ENCODE data around the gene PANX3.
"Not testable (repeated sequence)": the region's sequence is repeated elsewhere in the genome, so short reads cannot be mapped to it uniquely, and the experiment has no call there.

PANX3 gene, protein sequence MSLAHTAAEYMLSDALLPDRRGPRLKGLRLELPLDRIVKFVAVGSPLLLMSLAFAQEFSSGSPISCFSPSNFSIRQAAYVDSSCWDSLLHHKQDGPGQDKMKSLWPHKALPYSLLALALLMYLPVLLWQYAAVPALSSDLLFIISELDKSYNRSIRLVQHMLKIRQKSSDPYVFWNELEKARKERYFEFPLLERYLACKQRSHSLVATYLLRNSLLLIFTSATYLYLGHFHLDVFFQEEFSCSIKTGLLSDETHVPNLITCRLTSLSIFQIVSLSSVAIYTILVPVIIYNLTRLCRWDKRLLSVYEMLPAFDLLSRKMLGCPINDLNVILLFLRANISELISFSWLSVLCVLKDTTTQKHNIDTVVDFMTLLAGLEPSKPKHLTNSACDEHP

DNA sequence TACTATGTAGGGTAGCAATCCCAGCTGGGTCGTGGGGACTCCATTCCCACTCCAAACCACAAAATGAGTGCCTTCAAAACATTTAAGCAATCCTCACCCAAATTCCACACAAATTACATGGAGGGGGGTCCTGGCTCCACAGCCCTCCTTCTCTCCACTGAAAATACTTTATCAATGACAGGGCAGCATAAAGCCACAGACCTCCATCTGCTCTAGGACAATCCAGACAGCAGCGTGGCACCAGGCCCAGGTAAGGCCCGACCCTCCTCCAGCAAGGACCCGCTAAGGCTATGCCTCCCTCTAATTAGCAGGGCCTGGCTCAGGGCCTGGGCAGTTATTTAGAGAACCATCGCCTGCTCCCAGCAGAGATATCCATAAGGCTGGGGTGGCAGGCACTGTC is at the start of gene PANX3:
Gene PANX3, plus strand, starts transcription at position 365 of the 400 bp plus-strand sequence. CDS start 129 bp downstream, outside the sequence.
- DNase-seq (ENCODE audit: low spot score), result no peak

GRCh38 chr11:124569697-124570096 is 41.5 kb upstream of the PANX3 start, which contains the start of gene OR8A1:
OR8A1 (plus strand) TSS chr11:124569997; CDS start chr11:124570120, 123 bp downstream.
- no peak for DNase-seq (ENCODE audit: low spot score)

- no peak for DNase-seq (ENCODE audit: low spot score)
Measured at GRCh38 chr11:124570160-124570559, 41.1 kb upstream of the PANX3 start.

GRCh38 chr11:124577716-124578427 is 33.4 kb upstream of the PANX3 start:
- DNase-seq (ENCODE audit: low spot score), result no peak

GRCh38 chr11:124578761-124579160 is 32.5 kb upstream of the PANX3 start:
- no peak for DNase-seq (ENCODE audit: low spot score)

DNA sequence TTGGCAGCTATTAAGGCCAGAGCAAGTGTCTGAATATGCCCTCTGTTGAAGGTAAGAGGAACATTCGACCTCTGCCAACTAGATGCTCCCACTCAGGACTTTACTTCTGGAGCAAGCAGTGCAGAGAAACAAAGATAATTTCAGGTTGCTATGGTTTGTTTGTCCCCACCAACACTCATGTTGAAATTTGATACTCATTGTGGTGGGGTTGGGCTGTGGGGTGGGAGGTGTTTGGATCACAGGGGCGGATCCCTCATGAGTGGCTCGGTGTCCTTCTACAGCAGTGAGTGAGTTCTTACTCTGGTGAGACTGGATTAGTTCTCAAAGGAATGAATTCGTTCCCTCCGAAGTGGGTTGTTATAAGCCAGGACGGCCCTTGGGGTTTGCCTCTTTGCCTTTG is 29.4 kb upstream of the PANX3 start:
- DNase-seq (ENCODE audit: low spot score), result no peak

DNA sequence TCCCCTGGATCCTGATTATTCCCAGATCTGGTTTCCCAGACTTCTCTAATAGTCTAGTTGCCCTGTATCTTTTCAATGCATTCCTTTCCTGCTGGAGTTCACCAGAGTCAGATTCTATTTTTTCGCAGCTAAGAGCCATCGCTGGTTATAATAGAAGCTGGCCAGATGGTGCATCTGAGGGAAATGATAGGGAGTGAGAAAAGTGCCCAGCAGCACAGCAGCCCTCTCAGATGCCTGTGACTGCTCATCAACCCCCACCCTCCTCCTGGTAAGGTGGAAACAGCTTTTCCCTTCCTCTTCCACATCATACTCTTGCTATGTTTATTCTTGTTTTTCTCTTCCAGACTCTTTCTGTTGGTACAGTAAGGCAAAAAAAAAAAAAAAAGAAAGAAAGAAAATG is 28.7 kb upstream of the PANX3 start:
- no peak for DNase-seq (ENCODE audit: low spot score)

DNA sequence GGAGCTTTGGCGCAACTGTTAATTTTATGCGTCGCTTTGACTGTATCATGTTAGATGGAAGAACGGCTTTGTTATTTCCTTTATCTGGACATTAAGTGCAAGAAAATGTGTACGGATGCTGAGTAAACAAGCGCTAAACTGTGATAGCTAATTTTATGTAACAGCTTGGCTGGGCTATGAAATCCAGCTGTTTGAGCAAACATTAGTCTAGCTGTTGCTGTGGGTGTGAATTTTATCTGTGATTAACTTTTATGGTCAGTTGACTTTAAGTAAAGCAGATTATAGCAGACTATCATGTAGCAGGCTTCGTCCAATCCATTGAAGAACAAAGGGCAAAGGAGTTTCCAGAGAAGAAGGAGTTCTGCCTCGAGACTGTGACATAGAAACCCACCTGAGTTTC is 27.4 kb upstream of the PANX3 start:
- DNase-seq (ENCODE audit: low spot score), result no peak

DNA sequence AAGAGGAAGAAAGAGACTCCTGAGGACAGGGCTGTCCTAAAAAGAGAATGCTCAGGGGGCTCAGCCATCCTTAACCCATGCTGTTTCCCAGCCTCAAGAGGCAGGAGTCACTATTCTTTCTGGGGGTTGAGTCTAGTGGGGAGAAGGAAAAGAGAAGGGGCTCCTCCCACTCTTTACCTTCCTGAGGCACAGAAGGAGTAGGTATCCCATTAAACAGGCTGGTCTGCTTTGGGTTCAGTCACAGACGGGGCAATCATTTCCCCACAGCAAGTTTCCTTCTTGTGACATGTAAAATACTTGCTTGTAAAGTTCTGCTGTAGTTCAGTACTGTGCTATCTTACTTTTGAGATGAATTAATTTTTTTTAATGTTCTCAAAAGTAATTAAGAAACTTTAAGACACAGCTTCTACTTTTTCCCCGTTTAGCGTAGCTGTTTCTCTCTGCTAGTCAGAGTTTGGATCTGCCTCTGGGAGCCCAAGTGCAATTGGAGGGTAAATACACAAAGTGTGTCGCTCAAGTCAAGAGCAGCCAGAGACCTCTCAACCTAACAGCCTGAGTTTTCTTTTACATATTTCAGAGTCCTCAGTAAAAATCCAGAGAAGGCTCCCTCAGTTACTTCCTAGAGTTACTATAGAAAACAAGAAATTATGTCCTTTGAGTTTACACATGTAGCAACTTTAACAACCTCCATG is 26.4 kb upstream of the PANX3 start:
- no peak for DNase-seq (ENCODE audit: low spot score)

DNA sequence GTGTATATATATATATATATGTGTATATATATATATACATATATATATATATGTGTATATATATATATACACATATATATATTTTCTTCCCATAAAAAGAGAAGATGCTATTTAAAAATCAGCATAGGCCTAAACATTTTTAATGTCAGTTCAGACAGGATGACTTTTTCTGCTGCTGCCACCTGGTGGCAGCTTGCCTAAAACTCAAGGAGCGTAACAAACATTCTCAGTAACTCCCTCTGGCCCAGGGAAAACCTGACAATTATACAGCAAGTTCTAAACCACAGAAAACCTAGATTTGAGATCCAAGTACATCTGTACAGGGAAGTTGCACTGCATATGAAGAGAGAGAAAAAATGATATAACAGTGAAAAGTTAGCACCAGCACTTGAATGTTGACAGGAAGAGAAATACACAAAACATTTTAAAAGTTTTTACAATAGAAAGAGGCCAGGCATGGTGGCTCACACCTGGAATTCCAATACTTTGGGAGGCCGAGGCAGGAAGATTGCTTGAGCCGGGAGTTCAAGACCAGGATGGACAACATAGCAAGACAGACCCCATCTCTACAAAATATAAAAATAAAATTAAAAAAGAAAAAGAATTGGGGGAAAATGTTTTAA is 24.9 kb upstream of the PANX3 start:
- DNase-seq (ENCODE audit: low spot score), result peak; percentile 31

DNA sequence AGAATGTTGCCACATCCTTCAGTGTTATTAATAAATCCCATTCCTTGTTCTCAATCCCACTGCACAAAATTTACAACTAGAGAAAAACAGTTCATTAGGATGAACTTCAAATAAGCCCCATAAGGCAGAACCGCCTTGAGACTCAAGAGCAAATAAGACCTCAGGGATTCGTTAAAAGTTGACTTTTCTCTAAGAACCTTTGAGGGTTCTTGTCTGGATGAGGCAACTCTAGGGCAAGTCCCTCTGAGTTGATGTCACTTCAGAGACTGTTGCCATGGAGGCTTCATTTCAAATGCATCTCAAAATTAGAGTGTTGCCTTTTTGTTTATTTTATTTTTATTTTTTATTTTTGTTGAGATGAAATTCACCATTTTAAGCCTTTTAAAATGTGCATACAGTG is 19.8 kb upstream of the PANX3 start:
- no peak for DNase-seq (ENCODE audit: low spot score)

DNA sequence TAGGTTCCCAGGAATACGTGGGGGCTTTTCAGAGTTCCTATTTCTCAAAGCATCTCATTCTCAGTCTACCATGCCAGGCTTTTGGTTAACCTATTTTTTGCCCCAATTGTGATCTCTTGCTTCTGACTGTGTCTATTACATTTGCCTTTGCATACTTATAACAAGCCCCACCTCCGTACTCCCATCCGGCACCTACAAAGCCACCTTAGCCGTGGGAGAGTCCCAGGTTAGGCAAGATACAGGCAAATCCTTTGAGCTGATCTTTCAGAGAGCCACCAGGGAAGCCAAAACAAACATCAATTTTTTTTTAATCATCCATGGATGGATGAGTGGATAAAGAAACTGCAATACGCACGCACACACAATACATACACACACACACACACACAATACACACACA is 18.6 kb upstream of the PANX3 start:
- no peak for DNase-seq (ENCODE audit: low spot score)

- no peak for DNase-seq (ENCODE audit: low spot score)
Measured at GRCh38 chr11:124595302-124595701, 15.9 kb upstream of the PANX3 start.

- no peak for DNase-seq (ENCODE audit: low spot score)
Measured at GRCh38 chr11:124597626-124598025, 13.6 kb upstream of the PANX3 start.

DNA sequence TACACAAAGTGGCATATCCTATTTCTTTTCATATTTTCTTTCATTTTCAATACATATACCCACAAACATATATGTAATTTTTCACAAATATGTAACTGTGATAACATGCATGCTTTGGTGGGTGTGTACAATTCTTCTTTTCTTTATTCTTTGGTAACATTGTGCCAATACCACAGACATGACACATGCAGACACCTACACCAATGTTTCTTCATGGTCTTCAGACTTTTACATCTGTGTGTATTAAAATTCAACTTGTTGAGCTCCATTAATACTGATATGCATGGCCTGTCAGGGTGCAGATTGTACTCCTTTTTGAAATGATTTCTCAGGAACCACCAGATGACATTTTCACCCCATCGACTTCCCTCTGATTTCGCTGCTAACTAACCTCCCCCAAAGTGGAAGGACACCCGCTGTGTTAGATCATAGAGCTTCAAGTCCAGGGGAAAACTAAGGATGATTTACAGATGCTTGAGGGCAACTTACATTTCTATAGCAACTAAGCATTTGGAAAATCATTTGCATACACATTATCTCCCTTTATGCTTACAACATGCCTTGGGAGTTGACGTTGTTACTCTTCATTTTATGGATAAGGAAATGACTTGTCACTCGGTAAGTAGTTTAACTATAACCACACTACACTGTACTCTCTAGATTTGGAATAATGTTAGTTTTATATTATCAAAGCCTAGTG is 10.5 kb upstream of the PANX3 start:
- DNase-seq (ENCODE audit: low spot score), result no peak

DNA sequence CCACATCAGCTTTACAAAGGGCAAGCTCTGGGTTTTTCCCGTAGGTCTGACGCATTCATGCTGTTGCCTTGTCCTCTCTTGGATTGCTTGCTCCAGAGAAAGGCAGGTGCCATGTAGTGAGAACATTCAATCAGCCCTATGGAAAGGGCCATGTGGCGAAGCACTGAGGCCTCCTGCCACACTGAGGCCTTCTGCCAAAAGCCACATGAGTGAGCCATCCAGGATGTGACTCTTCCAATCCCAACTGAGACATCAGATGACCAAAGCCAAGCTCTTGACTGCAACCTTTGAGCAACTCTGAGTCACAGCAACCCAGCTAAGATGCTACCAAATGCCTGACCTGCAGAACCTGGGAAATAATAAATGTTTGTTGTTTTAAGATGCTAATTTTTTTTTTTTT is 9.0 kb upstream of the PANX3 start:
- no peak for DNase-seq (ENCODE audit: low spot score)

- not testable (repeated sequence) for DNase-seq (ENCODE audit: low spot score)
Measured at GRCh38 chr11:124602723-124603122, 8.5 kb upstream of the PANX3 start.

DNA sequence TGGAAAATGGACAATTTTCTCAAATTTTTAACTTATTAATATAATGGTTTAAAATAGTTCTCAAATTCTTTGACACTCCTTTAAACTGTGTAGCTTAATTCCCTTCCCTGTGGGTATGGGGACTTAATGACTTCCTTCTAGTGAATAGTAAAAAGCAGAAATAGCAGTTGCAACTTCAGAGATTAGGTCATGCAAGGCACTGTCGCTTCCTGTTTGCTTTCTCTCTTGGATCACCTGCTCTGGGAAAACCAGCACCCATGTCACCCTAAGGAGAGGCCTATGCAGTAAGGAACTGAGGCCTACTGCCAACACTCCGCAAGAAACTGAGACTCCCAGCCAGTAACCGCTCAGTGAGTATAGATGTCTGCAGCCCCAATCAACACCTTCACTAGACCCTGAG is 5.5 kb upstream of the PANX3 start:
- DNase-seq (ENCODE audit: low spot score), result no peak

DNA sequence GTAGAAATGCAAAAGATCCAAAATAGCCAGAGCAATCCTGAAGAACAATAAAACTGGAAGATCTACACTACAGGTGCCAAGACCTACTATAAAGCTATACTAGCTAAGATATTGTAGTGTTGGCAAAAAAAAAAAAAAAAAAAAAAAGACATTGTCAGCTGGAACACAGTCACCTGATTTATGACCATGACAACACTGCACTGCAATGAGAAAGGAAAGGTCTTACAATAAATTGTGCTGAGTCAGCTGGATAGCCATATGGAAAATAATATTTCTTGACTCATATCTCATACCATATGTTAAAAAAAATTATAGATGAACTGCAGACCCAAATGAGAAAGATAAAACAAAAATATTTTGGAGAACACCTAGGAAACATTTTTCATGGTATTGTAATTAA is 3.1 kb upstream of the PANX3 start:
- DNase-seq (ENCODE audit: low spot score), result no peak

- DNase-seq (ENCODE audit: low spot score), result no peak
Measured at GRCh38 chr11:124610295-124610694, 933 bp upstream of the PANX3 start.

DNA sequence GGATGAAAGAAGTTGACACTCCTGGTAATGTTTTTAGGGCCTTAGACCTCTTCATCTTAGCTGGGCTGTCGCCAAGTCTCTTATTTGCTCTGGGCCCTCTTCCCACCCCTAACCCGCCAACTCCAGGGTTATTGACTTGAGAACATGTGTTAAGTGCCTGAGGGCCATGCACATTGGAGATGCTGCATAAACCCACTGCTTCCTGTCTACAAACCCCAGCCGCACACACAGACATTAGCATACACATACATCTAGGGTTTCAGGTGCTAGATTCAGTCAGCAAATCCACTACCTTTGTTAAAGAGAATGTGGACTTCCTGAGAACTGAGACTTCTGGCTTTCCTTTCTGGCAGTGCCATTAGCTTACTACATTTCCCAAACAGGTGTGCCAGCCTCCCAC is 817 bp downstream of the PANX3 start:
- DNase-seq (ENCODE audit: low spot score), result no peak
